SW 1271 (cell line): ENCODE results near the gene TOR3A.
"Not testable (repeated sequence)": the region's sequence is repeated elsewhere in the genome, so short reads cannot be mapped to it uniquely, and the experiment has no call there.

Experiments used
- DNase-seq, 2 experiments: peaks; one replicate each; lab custom pipeline; 2025; lab: John Stamatoyannopoulos, UW

Gene TOR3A

GRCh38 chr1:179108644-179109043, 26.8 kb downstream of the TOR3A start:
- no peak for DNase-seq

- DNase-seq: no peak
Observed at GRCh38 chr1:179115181-179115580, 33.3 kb downstream of the TOR3A start.

- DNase-seq: no peak
Observed at GRCh38 chr1:179119513-179119912, 37.6 kb downstream of the TOR3A start.

GRCh38 chr1:179120736-179121135, 38.9 kb downstream of the TOR3A start:
- no peak for DNase-seq

GRCh38 chr1:179121159-179121938, 39.5 kb downstream of the TOR3A start:
- peak in 1 of 2 experiments; percentile 37 for DNase-seq

GRCh38 chr1:179124873-179125272, 43.0 kb downstream of the TOR3A start:
- DNase-seq: no peak

- DNase-seq: no peak
Observed at GRCh38 chr1:179126338-179127060, 44.6 kb downstream of the TOR3A start.

GRCh38 chr1:179127163-179127895, 45.5 kb downstream of the TOR3A start:
- DNase-seq: no peak

GRCh38 chr1:179128520-179128919, 46.6 kb downstream of the TOR3A start:
- DNase-seq: no peak

- DNase-seq: peak in 1 of 2 experiments; percentile 61
Observed at GRCh38 chr1:179129702-179130473, 48.0 kb downstream of the TOR3A start.

GRCh38 chr1:179135168-179135567, 53.3 kb downstream of the TOR3A start:
- DNase-seq: not testable (repeated sequence)

- DNase-seq: not testable (repeated sequence)
Observed at GRCh38 chr1:179135707-179136106, 53.8 kb downstream of the TOR3A start.

- no peak for DNase-seq
Observed at GRCh38 chr1:179137617-179138255, 55.9 kb downstream of the TOR3A start.

GRCh38 chr1:179138755-179139154, 56.9 kb downstream of the TOR3A start:
- DNase-seq: not testable (repeated sequence)

GRCh38 chr1:179141592-179142251, 59.9 kb downstream of the TOR3A start:
- DNase-seq: peak; percentile 13 to 60

GRCh38 chr1:179142889-179143299, 61.0 kb downstream of the TOR3A start:
- DNase-seq: peak; percentile 89 to 92

- DNase-seq: peak; percentile 60 to 90
Observed at GRCh38 chr1:179143322-179143721, 61.5 kb downstream of the TOR3A start.

GRCh38 chr1:179144626-179145025, 62.8 kb downstream of the TOR3A start:
- no peak for DNase-seq

- DNase-seq: no peak
Observed at GRCh38 chr1:179145521-179145920, 63.7 kb downstream of the TOR3A start.
